H1 (cell line): Measurements from ENCODE around the gene EVX2. TPM values are rescaled to one million over a fixed set of nuclear protein-coding genes. Genes with fewer than 3 reads are reported as not detected.
A peak's percentile ranks its signal among the peaks of the same experiment; 100 is the strongest.

Experiments
- CTCF ChIA-PET: fragments of 300-600 bp; sonication (Branson Sonifier 250); formaldehyde crosslinking; loops from one replicate; lab custom pipeline; 2021; ENCODE audit not compliant: partially characterized antibody; lab: Charles Lee
- POLR2A ChIA-PET: fragments of 300-600 bp; sonication (Branson Sonifier 250); formaldehyde crosslinking; loops from one replicate; lab custom pipeline; 2021; ENCODE audit warnings: inconsistent platforms; ENCODE audit not compliant: partially characterized antibody; lab: Charles Lee
- DNase-seq, 2 experiments: peaks; one replicate each; pipeline versions ENCODE4 v3.0.0 to v3.0.0-alpha.2; 2010 to 2022; ENCODE audit warnings: low spot score in 2 of 2, low read depth in 1 of 2, mixed read lengths in 1 of 2
- FAIRE-seq: peaks from 2 replicates; lab custom pipeline; 2011; peaks lifted over from hg19 to GRCh38; lab: Jason Lieb, UNC
- H2AFZ ChIP-seq: 2 replicates; pipeline ENCODE4 v1.8.1; 2012; ENCODE audit warnings: low read length, inconsistent platforms
- H2AK5ac ChIP-seq: 2 replicates; pipeline ENCODE4 v1.6.1; 2013; ENCODE audit warnings: low read depth, low read length
- H2BK120ac ChIP-seq: replicated peaks from 2 replicates; pipeline ENCODE3; 2013; ENCODE audit warnings: low read depth, low read length, inconsistent platforms
- H2BK12ac ChIP-seq: 2 replicates; pipeline ENCODE4 v1.6.1; 2013; ENCODE audit warnings: low read depth, low read length
- H2BK15ac ChIP-seq: 2 replicates; pipeline ENCODE4 v1.6.1; 2013; ENCODE audit warnings: low read length
- H2BK20ac ChIP-seq: 2 replicates; pipeline ENCODE4 v1.6.1; 2013; ENCODE audit warnings: low read length
- H2BK5ac ChIP-seq: 2 replicates; pipeline ENCODE4 v1.6.1; 2013; ENCODE audit warnings: low read depth, low read length
- H3K14ac ChIP-seq: 2 replicates; pipeline ENCODE4 v1.6.1; 2013; ENCODE audit warnings: inconsistent platforms; ENCODE audit not compliant: insufficient read length
- H3K18ac ChIP-seq: 2 replicates; pipeline ENCODE4 v1.6.1; 2013; ENCODE audit warnings: low read length; ENCODE audit errors: extremely low read depth
- H3K23ac ChIP-seq: 2 replicates; pipeline ENCODE4 v1.6.1; 2013; ENCODE audit warnings: inconsistent platforms; ENCODE audit not compliant: insufficient read length
- H3K23me2 ChIP-seq: 2 replicates; pipeline ENCODE4 v1.6.1; 2013; ENCODE audit warnings: low read depth, low read length
- H3K27ac ChIP-seq: 2 replicates; pipeline ENCODE4 v1.6.1; 2011; ENCODE audit warnings: low read depth, low read length, inconsistent platforms
- H3K27me3 ChIP-seq, 4 experiments: replicated peaks in 1 of 4; 1 replicate in 1 of 4; 2 replicates in 3 of 4; pipeline versions ENCODE4 v1.6.1 to v1.8.1; 2011 to 2013; ENCODE audit warnings: low read length in 3 of 4, mild to moderate bottlenecking in 3 of 4, inconsistent platforms in 2 of 4, mixed read lengths in 2 of 4, moderate library complexity in 1 of 4; ENCODE audit not compliant: control insufficient read depth in 3 of 4, insufficient read depth in 3 of 4; ENCODE audit errors: extremely low read depth in 1 of 4
- H3K36me3 ChIP-seq, 4 experiments: 2 replicates each; pipeline versions ENCODE4 v1.6.1 to v1.8.1; 2011 to 2013; ENCODE audit warnings: mild to moderate bottlenecking in 4 of 4, low read length in 3 of 4, moderate library complexity in 2 of 4, control low read depth in 1 of 4, inconsistent platforms in 1 of 4; ENCODE audit not compliant: insufficient read depth in 4 of 4, control insufficient read depth in 2 of 4
- H3K4ac ChIP-seq: replicated peaks from 2 replicates; pipeline ENCODE3; 2013; ENCODE audit warnings: low read length, low read depth, mixed read lengths, inconsistent platforms; ENCODE audit not compliant: insufficient read length
- H3K4me1 ChIP-seq, 4 experiments: replicated peaks in 1 of 4; 1 replicate in 1 of 4; 2 replicates in 3 of 4; pipeline versions ENCODE4 v1.6.1 to v1.8.1; 2011 to 2013; ENCODE audit warnings: low read length in 3 of 4, inconsistent platforms in 2 of 4, mixed read lengths in 1 of 4; ENCODE audit not compliant: insufficient read depth in 4 of 4, control insufficient read depth in 3 of 4
- H3K4me2 ChIP-seq, 2 experiments: 2 replicates each; pipeline versions ENCODE4 v1.6.1 to v1.8.1; 2011 to 2013; ENCODE audit warnings: low read depth in 2 of 2, low read length in 2 of 2, control low read depth in 1 of 2, inconsistent platforms in 1 of 2, mild to moderate bottlenecking in 1 of 2; ENCODE audit not compliant: insufficient read depth in 1 of 2
- H3K4me3 ChIP-seq, 4 experiments: fragments of 200-600, 300-600 bp in 1 of 4; sonication (generic), shearing (Covaris generic), sonication (Bioruptor Twin) in 1 of 4; 2 replicates each; pipeline versions ENCODE4 v1.5.1 to v1.8.1; 2011 to 2016; ENCODE audit warnings: low read length in 4 of 4, low read depth in 3 of 4, control low read depth in 2 of 4, inconsistent platforms in 2 of 4, mild to moderate bottlenecking in 2 of 4, mixed read lengths in 1 of 4, moderate library complexity in 1 of 4; ENCODE audit not compliant: insufficient read depth in 2 of 4; ENCODE audit errors: extremely low read depth in 1 of 4
- H3K56ac ChIP-seq: replicated peaks from 2 replicates; pipeline ENCODE3; 2013; ENCODE audit warnings: low read depth, mild to moderate bottlenecking, mixed read lengths, low read length, inconsistent platforms; ENCODE audit not compliant: insufficient read length
- H3K79me1 ChIP-seq: 2 replicates; pipeline ENCODE4 v1.6.1; 2013; ENCODE audit warnings: low read depth, low read length, control low read depth
- H3K79me2 ChIP-seq, 2 experiments: 2 replicates each; pipeline versions ENCODE4 v1.6.1 to v1.8.1; 2012 to 2013; ENCODE audit warnings: low read length in 2 of 2, mild to moderate bottlenecking in 2 of 2, inconsistent platforms in 1 of 2; ENCODE audit not compliant: insufficient read depth in 2 of 2, control insufficient read depth in 1 of 2
- H3K9ac ChIP-seq, 4 experiments: replicated peaks in 1 of 4; 1 replicate in 1 of 4; 2 replicates in 3 of 4; pipeline versions ENCODE4 v1.6.1 to v1.8.1; 2011 to 2013; ENCODE audit warnings: low read depth in 3 of 4, low read length in 3 of 4, control low read depth in 2 of 4, mild to moderate bottlenecking in 2 of 4, moderate library complexity in 2 of 4, inconsistent platforms in 1 of 4; ENCODE audit errors: extremely low read depth in 1 of 4
- H3K9me3 ChIP-seq, 2 experiments: 2 replicates each; pipeline versions ENCODE4 v1.6.1 to v1.8.1; 2012 to 2013; ENCODE audit warnings: mild to moderate bottlenecking in 2 of 2, moderate library complexity in 2 of 2, control low read depth in 1 of 2, inconsistent platforms in 1 of 2, low read depth in 1 of 2, low read length in 1 of 2, mixed read lengths in 1 of 2; ENCODE audit not compliant: insufficient read depth in 2 of 2
- H4K20me1 ChIP-seq, 2 experiments: replicated peaks in 1 of 2; 2 replicates each; pipeline versions ENCODE3 to v1.8.1; 2011 to 2013; ENCODE audit warnings: inconsistent platforms in 2 of 2, low read length in 2 of 2, mild to moderate bottlenecking in 1 of 2; ENCODE audit not compliant: insufficient read depth in 2 of 2, control insufficient read depth in 1 of 2
- H4K5ac ChIP-seq: 2 replicates; pipeline ENCODE4 v1.6.1; 2013; ENCODE audit warnings: low read length, low read depth, mixed read lengths, inconsistent platforms; ENCODE audit not compliant: insufficient read length
- H4K8ac ChIP-seq: 2 replicates; pipeline ENCODE4 v1.8.0; 2013; ENCODE audit warnings: mild to moderate bottlenecking, moderate library complexity, low read length, inconsistent platforms; ENCODE audit not compliant: insufficient read depth; ENCODE audit errors: extremely low read depth
- H4K91ac ChIP-seq: replicated peaks from 2 replicates; pipeline ENCODE3; 2013; ENCODE audit warnings: low read length, mixed read lengths, inconsistent platforms; ENCODE audit not compliant: insufficient read length
- BCL11A ChIP-seq, 2 experiments: IDR thresholded peaks; one replicate each; pipeline ENCODE4 v1.6.1; 2011; ENCODE audit warnings: low read depth in 2 of 2, low read length in 2 of 2, mild to moderate bottlenecking in 2 of 2
- EZH2 ChIP-seq: fragments of 200-600 bp; sonication (generic); IDR thresholded peaks from 2 replicates; pipeline ENCODE4 v1.7.1; 2012; ENCODE audit warnings: low read depth, mild to moderate bottlenecking, moderate library complexity, low read length, inconsistent platforms; ENCODE audit not compliant: severe bottlenecking
- RNF2 ChIP-seq: fragments of 200-900, 300-1000 bp; sonication (generic); IDR thresholded peaks from 2 replicates; pipeline ENCODE4 v1.7.1; 2016; ENCODE audit warnings: borderline replicate concordance, low read depth, mild to moderate bottlenecking, antibody characterized with exemption, low read length; ENCODE audit not compliant: poor library complexity, severe bottlenecking; ENCODE audit errors: missing control alignments
- SRF ChIP-seq: IDR thresholded peaks from 2 replicates; pipeline ENCODE4 v1.6.1; 2011; ENCODE audit warnings: mild to moderate bottlenecking, low read depth, low read length, moderate library complexity
- SUZ12 ChIP-seq: fragments of 200-600 bp; sonication (generic); IDR thresholded peaks from 2 replicates; pipeline ENCODE4 v1.6.1; 2012; ENCODE audit warnings: mild to moderate bottlenecking, inconsistent platforms, low read length, moderate library complexity, mixed read lengths
- TCF12 ChIP-seq: IDR thresholded peaks from 2 replicates; pipeline ENCODE4 v1.6.1; 2011; ENCODE audit warnings: low read depth, mild to moderate bottlenecking, low read length
- whole genome bisulfite sequencing, 2 experiments: shearing (Covaris generic) in 1 of 2; methylation state at CpG; one replicate each; pipeline versions ENCODE4 v1.1.6 to v1.1.7; 2013 to 2015; ENCODE audit warnings: low lambda C conversion rate in 2 of 2, mixed read lengths in 2 of 2, inconsistent platforms in 1 of 2, low coverage in 1 of 2, missing lambda C conversion rate in 1 of 2; ENCODE audit not compliant: insufficient replicate concordance in 2 of 2, insufficient coverage in 1 of 2, insufficient read length in 1 of 2; ENCODE audit errors: extremely low coverage in 1 of 2, missing lambda C conversion rate in 1 of 2; 5-methylcytosine and 5-hydroxymethylcytosine counted together
- polyA plus RNA-seq, 7 experiments: library from polyadenylated mRNA; depleted of rRNA in 3 of 7; stranded (reverse) in 5 of 7; unstranded in 2 of 7; fragments of >200 nt in 5 of 7; fragments of 200-250 nt in 2 of 7; gene quantifications; 1 replicate in 5 of 7; 2 replicates in 1 of 7; 4 replicates in 1 of 7; pipeline versions ENCODE4 v1.2.1 to v1.2.3, GENCODE V29; 2011 to 2013; ENCODE audit warnings: missing spikeins in 2 of 7, mixed read lengths in 2 of 7
- total RNA-seq: library from RNA; stranded (reverse); fragmentation: NEBNext Ultra II Directional; extraction: Animal tissue kit (Norgen Biotek cat#: 25700); gene quantifications from 2 replicates; pipeline ENCODE4 v1.2.1, GENCODE V29; 2021

The EVX2 gene
- total and polyA plus RNA-seq, 2 of the 8 experiments (the other 6 are each of a cell fraction or from before 2014, with no cell fraction given): not detected

DNA sequence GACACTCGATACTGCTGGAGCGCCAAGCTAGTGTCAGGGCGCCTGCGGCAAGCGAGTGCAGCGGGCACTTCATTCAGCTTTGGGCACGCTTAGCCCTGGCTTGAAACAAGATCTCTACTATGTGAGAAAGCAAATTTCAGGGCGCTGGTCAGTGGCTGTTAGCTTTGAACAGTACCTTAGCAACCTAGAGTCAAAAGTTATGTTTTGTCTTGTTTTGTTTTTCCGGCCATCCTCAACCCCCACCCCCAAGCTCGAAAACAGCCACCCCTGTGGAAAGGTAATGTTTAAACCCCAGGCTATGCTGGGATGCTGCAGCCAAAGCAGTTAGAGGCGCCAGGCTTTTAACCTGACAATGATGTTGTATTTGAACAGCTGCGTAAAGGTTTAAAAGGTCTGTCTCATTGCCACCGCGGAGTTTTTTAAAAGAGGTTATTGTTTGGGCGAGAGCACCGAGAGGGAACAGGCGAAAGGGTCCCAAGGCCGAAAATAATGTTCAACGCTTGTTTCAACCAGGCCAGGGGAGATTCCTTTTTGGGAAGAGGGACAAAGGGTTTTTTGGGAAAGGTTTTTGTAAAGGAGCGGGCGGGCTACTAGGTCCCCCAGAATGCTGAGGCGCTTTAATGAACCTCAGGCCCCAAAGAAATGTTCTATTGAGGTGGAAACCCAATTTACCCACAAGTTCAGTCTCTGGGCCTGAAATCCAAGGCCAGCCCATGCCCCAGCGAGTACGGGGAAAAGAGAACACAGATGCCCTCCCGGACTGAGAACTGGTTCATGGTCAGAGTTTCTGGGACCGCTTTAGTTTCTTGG, 30.6 kb upstream of the EVX2 start:
- H2BK120ac ChIP-seq: no peak overlapping the region
- H3K23me2 ChIP-seq: no peaks in the 10 kb centered on the region; the same call in 1 of the 2 replicates
- peaks cover 0 to 16% of the 10 kb centered on the region in 2 experiments; a peak in 2 of 4 replicates for H3K9me3 ChIP-seq
- H2BK5ac ChIP-seq: no peak overlapping the region
- no peak overlapping the region for H3K27ac ChIP-seq
- no peak overlapping the region for H2AK5ac ChIP-seq
- H3K36me3 ChIP-seq: peaks cover 0 to 13% (median 0%) of the 10 kb centered on the region in 4 experiments; a peak in 1 of 8 replicates
- no peak overlapping the region for H4K8ac ChIP-seq
- no peak overlapping the region for H3K4ac ChIP-seq
- no peak overlapping the region for H2AFZ ChIP-seq
- no peaks in the 10 kb centered on the region for H3K79me1 ChIP-seq
- no peak overlapping the region for H3K56ac ChIP-seq
- H3K79me2 ChIP-seq: no peaks in the 10 kb centered on the region
- WGBS, 2 experiments: 12% methylated on average over 26 of the region's 26 CpGs; no CpG with 5 or more reads in 1 of the 2 experiments
- H3K18ac ChIP-seq: no peak overlapping the region
- ChIA-PET POLR2A (interaction anchor here (1.6 kb wide), 1 partner anchor 50 kb away, joined by 4 read pairs; no protein-coding TSS in a partner anchor), CTCF (interaction anchor here (0.6 to 5.4 kb wide), 16 partner anchors 8 to 536 kb away, joined by 3 to 42 read pairs (median 3); partner anchors contain the start of gene HOXD9)
- no peak overlapping the region for H4K91ac ChIP-seq
- H2BK15ac ChIP-seq: no peak overlapping the region
- H3K4me1 ChIP-seq: peaks cover 0 to 3% (median under 1%) of the 10 kb centered on the region in 4 experiments; a peak in 4 of 7 replicates
- H3K4me2 ChIP-seq: no peak overlapping the region
- FAIRE-seq (no peak), DNase-seq (peak in 1 of 2 experiments; percentile 58)
- peaks cover 17 to 27% of the 10 kb centered on the region in 2 experiments for H4K20me1 ChIP-seq
- no peak overlapping the region for H2BK20ac ChIP-seq
- H4K5ac ChIP-seq: no peak overlapping the region
- H3K27me3 ChIP-seq: peaks cover 92 to 100% (median 99%) of the 10 kb centered on the region in 4 experiments
- peak; percentile 95 for TF ChIP-seq EZH2
- peak; percentile 94 for TF ChIP-seq RNF2
- TF ChIP-seq BCL11A (IDR thresholded peaks at IDR 0.05; ENCODE audit: low read depth in 2 of 2, low read length in 2 of 2): no peak
- TF ChIP-seq SRF: no peak
- peak; percentile 61; the same call in 1 of the 2 replicates for TF ChIP-seq TCF12
- peak; percentile 96 for TF ChIP-seq SUZ12
- no peak overlapping the region for H3K4me3 ChIP-seq
- H3K9ac ChIP-seq: no peak overlapping the region
- no peak overlapping the region for H3K14ac ChIP-seq
- H3K23ac ChIP-seq: no peak overlapping the region
- no peak overlapping the region for H2BK12ac ChIP-seq
